HG03442 (cell line): Measurements from ENCODE around the gene CNPPD1.

ENCODE experiments used
- ATAC-seq: cut with Tn5 transposase; IDR thresholded peaks from one replicate; pipeline ENCODE4 v1.9.1; 2021; ENCODE audit warnings: mild to moderate bottlenecking, moderate library complexity; ENCODE audit not compliant: unreplicated experiment

Gene CNPPD1

DNA sequence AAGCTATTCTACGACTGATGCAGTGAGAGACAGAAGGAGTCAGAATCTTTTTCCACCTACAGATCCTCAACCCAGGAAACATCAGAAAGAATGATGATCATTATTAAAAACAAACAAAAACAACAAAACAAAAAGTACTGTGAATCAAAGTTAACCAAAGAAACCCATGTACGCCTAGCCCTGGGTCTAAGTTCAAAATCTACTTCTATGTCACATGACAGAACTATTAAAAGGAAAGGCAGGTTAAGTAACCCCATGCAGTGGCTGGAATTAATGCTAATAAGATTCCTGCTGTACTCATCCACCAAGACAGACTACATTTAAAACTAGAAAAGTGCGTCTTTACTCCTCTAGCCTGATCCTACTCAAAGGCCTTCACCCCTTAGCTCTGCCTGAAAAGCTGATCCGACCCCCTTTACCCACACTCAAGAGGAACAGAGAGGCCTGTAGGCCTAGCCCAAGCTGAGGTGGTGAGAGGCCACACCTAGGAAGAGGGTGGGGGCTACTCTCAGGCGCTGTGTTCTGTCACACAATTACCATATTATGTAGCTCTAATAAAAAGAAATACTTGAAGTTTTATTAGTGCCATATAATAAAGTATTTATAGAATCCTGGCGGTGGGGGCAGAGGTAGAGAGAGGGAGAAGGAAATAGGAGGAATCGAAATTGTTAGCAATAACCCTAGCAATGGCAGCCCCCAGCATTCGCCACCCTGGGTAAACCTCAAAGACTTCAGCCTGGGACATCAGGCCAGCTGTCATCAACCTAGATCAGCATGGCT is 53.2 kb downstream of the CNPPD1 start:
- no peak for ATAC-seq

- ATAC-seq: no peak
These were observed 54.3 kb downstream of the CNPPD1 start for GRCh38 chr2:219122202-219122980.
